ENCODE results near the gene SFXN2.

The SFXN2 gene

DNA sequence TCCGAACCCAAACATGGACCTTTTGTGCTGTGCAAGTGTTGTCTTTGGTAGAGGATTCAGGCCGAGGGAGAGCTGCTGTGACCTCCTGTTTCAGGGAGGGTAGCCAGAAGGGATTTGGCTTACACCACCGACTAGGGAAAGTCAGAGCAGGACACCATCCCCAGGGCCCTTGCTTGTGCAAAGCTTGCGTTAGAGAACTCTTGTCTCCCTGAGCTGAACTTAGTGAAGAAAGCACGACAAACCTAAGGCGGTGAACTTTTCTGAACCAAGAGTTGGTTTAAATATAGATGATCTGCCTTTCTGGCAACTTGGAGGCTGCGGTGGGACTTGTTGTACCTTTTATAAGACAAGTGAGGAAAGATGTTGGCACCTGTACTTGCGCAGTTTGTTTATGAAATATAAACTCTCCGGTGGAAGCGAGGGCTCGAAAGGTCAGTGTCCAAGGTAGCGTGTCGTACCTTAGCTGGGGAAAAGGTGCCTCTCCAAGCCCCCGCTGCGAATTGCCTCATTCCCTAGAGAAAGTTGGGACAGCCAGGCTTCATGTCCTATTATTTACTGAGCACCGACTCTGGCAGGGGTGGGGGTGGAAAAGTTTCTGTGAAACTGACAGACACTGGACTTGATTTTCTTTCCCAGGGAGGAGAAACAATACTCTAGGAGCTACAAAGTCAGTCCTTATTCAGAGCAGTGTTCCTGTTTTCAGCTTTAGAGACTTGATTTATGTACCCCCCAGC lies 60.9 kb downstream of the SFXN2 start:
- DNase-seq (ENCODE audit: extremely low read depth in 1 of 2, low read depth in 1 of 2), result no peak

DNA sequence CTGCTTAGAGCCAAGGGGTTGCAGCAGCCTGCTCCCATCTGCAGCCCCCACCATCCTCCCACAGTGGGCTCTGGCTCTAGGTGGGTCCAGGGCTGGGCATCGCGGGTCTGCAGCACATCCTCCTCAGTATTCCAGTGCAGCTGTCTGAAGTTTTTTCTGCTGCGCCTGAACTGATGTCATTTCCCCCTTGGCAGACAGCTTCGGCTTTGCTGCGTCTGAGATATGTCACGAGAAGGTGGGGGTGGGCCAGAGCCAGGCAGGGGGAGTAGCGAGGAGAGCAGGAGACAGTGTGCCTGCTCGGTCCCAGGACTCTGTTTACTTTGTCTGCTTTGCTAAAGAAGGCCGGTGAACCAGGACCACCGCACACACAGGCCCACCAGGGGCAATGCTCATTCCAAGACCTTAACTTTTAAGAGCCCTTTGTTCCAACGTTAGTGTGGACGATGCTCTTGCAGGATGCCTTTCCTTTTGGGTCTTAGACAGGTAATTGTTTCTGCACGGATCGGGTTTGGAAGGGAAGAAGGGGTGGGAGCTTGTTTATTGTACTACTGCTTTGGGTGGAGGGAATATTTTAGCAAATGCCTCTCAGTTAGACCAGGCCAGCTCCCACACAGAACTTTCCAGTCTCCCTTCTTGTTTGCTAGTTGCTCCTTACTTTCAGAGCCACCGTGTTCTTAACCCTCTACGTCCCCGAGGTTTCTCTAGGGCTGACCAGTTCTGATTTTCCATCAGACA lies 61.7 kb downstream of the SFXN2 start:
- no peak for DNase-seq (ENCODE audit: extremely low read depth in 1 of 2, low read depth in 1 of 2)

DNA sequence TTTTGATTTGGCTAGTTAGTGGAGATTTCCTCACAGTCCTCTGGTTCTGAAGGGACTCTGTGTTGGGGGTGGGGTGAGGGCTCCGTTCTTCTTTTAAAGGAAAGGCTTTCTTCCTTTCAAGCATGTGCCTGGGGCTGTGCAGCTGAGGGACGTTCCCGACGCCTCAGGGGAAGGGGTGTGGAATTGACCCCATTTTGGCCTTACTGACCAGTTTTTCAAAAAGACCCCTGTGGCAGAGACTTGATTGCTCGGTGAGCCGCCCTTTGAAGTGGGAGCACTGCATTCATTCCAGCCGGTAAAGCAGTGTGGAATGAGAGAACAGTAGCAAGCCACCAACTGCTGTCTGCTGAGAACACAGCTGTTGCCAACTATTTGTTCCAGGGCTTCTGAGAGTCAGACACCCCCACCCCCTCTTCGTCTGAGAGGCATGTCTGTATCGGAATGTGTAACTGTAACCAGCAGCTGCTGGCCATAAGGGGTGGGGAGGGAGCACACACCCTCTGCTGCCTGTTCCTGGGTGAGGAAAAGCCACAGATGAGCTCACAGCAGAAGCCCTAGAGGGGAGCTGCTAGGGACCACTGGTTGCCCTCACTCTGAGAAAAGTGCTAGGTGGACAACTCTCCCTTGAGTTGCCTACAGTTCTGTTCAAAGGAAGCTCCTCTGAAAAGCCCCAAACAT lies 62.5 kb downstream of the SFXN2 start:
- DNase-seq (ENCODE audit: extremely low read depth in 1 of 2, low read depth in 1 of 2), result no peak

DNA sequence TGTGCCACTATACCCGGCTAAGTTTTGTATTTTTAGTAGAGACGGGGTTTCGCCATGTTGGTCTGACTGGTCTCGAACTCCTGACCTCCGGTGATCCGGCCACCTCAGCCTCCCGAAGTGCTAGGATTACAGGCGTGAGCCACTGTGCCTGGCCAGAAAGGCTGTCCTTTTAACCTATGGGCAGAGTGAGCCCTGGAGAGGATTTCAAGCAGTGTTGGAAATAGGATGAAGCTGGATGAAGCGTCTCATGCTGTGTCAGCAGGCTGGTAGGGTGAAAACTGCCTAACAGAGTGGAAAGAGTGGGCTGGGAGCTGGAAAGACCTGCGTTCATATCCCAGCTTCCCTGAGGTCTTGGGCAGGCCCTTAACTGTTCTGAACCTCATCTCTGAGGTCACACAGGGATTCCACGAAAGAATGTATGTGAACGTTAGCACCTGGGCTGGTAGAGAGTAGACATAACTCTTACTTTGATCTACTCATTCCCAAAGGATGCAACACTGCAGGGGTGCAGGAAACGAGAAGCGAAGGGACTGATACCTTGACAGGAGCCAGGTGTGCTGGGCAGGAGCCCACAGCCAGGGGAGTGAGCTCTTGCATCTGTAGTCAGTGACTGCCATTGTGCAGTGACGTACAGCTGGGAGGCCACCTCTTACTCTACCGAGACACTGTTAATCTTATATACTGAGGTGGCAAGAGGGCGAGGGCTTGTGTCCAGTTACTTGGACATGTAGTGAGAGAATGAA lies 63.4 kb downstream of the SFXN2 start:
- no peak for DNase-seq (ENCODE audit: extremely low read depth in 1 of 2, low read depth in 1 of 2)

DNA sequence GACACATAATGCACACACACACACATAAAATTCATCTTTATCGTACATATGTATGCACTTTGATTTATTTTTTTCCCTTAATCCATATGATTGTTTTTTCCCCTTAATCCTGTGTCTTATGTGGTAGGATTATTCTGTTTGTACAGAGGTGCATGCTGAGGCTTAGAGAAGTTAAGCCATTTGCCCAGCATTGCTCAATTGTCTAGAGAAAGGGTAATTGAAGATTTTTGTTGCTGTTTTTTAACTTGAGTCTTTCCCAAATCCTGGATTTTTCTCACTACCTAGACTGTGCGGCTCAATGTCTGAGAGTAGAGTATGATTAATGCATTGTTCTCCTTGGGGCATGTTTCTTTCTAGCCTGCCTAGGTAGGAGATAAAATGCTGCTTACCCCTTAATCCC lies 64.3 kb downstream of the SFXN2 start:
- DNase-seq (ENCODE audit: extremely low read depth in 1 of 2, low read depth in 1 of 2), result no peak

DNA sequence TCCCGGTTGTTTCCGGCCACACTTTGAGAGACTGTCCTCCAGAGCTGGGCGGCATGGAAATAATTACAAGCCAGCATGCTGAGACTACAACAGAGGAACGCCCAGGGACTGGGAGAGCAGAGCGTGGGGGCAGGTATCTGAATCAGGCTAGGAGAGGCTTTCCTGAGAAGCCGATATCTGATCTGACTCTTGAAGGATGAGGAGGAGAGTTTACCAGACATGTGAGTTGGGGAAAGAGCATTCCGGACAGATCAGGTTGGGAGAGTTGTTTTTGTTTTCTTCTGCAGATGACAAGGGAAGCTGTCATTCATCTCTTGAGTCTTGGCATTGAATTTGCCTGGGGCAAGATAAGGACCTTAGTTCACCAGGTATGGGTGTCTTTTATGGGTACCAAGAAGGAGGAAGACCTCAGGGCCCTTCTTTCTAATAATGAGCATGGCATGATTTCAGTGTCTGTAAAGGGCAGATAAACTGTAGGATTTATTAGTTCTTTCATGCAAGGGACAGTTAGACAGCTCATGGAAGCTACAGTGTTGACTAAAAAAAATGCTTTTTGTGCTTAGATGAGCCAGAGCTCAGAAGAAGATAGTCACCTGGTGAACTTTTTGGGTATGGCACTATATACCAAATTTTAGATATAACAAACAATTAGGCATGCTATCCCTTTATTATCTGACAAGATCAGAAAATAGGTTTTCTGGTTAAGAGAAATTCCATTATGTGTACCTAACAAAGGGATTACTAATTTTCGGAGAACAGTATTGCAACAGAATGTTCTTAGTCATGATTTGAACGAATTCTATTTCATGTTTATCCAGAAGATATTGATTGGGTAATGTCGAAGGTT lies 65.5 kb downstream of the SFXN2 start:
- DNase-seq (ENCODE audit: extremely low read depth in 1 of 2, low read depth in 1 of 2), result no peak

DNA sequence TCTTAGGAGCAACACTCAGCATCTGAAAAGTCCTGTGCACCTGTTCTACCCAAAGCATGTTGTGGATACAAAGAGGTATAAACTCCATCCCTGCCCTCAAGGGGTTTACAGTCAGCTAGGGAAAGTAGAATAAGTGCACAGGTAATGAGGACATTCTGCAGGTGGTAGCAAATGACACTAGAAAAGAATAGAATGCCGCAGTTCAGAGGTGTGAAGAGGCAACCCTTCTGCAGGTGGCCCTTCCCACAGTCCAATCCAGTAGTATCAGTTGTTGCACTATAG lies 66.0 kb downstream of the SFXN2 start:
- no peak for DNase-seq (ENCODE audit: extremely low read depth in 1 of 2, low read depth in 1 of 2)

DNA sequence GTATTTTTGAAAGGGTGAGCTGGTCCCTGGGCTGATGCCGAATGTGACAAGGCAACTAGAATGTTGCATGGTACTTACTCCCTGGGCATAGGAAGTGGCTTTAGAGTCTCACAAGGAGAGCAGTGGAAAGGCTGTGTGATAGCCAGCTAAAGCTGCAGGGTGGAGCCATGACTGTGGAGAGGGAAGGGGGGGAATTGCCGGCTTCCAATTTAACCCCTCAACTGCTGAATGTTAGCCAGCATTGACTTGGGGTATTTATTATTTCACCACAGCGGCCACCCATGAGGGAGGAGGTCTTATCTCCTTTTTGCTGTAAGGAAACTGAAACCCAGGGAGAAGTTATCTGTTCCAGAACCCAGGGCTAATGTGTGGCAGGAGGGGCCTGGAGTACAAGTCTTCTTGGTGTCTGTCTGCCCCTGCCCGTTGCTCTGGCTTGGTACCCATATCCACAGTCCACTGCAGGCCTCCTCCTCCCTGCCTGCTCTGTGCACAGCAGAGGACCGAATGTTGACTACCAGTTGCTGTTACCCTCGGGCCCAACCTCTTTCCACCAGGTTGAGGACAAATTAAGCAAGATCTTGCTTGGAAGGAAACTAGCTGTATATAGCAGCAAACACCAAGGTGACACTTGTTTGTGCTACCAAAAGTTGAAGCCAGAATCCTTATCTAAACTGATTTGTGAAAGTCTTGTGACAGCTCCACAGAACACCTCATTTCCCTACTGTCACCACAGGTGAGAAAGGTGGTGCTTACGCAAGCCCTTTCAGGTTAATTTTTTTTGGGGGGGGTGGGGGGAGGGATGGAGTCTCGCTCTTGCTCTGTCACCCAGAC lies 66.9 kb downstream of the SFXN2 start:
- no peak for DNase-seq (ENCODE audit: extremely low read depth in 1 of 2, low read depth in 1 of 2)

DNA sequence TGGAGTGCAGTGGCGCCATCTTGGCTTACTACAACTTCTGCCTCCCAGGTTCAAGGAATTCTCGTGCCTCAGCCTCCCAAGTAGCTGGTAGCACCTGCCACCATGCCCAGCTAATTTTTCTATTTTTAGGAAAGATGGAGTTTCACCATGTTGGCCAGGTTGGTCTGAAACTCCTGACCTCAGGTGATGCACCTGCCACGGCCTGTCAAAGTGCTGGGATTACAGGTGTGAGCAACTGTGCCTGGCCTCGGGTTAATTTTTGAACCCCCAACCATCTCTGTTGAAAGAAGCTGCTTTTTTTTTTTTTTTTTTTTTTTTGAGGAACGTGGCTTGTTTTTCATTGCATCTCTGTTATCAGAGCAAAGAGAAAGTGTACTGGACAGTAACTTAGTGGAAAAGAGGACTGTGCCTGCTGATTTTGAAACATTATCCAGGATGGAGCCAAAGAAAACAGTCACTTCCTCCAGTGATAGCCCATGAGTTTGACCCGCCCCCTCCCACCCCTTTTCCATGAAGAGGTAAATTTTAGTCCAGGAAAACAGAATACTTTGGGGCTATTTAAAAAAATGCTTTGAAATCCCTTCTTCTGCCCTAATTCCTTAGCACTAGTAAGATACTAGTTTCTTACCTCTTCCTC lies 67.6 kb downstream of the SFXN2 start:
- DNase-seq (ENCODE audit: extremely low read depth in 1 of 2, low read depth in 1 of 2), result no peak

DNA sequence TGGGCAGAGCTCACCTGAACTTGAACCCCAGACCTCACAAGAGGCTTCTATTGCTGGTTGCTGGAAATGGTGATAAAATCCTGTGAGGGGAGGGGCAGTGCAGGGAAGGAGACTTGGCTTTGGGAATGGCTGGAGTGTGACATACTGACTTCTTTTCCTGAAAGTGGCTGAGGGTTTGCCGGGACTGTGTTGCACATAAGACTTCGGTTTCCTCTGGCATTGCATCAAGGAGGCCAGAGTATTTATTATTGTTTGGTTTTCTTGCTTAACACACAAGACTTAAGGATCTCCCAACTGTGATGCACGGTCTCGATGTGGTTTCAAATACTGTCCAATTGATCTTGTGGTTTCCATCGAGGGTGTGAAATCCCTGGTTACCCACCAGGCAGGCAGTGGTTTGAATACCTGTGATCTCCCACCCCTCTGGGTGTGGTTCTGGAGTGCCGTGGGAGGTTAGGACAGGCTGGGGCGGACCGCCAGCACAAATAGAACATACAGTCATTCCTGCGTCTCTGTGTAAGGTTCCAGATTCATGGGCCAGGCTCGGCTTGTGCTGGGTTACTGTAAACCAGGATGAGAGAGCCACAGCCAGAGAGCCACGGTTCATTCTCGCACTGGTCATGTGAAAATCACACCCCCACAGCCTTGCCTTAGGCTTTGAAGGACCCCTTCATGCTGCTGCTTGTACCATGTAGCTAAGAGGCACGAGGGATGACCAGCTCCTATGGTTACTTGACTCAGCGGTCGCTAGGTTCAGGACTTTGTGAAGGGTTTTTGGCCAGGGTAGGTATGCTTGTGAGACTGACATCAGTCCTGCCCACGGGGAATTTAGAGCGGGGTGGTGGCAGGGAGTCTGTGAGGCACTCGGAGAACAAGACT lies 68.5 kb downstream of the SFXN2 start:
- no peak for DNase-seq (ENCODE audit: extremely low read depth in 1 of 2, low read depth in 1 of 2)

DNA sequence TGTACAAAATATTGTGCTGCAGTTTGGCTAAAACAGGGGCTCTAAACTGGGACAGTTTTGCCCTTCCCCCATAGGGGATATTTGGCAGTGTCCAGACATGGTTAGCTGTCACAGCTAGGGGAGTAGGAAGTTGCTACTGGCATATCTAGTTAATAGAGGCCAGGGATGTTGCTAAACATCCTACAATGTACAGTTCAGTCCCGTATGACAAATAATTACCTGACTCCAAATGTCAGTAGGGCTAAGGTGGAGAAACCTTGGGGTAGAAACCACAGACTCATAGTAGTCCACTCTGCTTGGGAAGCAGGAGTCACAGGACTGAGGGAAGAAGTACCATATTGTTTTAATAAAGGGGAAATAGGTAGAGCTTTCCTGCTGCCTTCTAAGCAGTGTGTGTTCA lies 69.1 kb downstream of the SFXN2 start:
- no peak for DNase-seq (ENCODE audit: extremely low read depth in 1 of 2, low read depth in 1 of 2)

DNA sequence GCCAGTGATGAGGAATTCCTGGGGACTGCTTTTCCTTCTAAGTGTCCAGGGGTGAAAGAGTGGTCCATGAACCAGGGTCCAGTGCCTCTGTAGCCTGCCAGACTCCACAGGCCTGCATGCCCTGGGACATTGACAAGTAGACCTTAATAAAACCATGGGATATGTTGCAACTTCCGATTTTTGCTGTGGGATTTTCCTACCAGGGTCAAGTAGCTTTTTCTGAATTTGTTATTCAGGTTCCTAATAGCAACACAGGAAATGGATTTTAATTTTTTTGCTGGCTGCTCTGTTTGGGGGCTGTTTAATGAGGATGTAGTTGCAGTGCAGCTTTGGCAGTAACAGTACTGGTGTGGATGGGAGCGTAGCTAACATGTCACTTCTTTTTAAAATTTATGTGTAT lies 71.4 kb downstream of the SFXN2 start:
- DNase-seq (ENCODE audit: extremely low read depth in 1 of 2, low read depth in 1 of 2), result no peak

DNA sequence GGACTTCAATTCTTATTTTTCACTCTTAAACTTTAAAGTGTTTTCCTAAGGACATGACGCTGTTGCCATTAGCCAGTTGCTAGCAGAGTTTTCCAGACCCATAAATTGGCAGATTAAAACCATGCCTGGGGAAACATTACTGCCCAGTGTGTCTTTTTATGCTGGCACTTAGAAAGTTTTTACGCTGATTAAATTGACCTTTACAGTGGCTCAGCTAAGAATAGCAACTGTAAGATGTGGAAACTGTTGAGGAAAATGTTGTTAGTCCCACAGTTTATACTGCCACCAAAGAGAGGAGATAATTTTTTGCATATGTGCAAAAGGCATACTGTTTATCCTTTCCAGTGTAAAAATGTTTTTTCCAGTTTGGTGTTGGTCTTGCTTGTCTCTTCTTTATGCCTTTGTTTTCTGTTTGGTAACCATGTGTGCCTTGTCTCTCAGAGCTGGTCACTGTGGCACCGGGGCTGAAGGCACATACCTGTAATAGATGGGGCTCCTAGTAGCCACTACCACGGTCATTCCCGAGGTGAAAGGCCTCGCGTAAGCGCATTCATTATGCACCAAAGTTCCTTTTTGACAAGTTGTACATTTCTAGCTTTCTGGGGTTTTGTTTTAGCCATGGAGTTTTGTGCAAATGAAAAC lies 77.4 kb downstream of the SFXN2 start:
- DNase-seq (ENCODE audit: extremely low read depth in 1 of 2, low read depth in 1 of 2), result no peak

Measured in stimulated activated CD8-positive, alpha-beta memory T cell treated with anti-CD3 and anti-CD28 coated beads, Interleukin-7, amount 100 ng/mL, for 48 hours (primary cell).